LoVo (cell line): ENCODE results near the gene MLPH.

Source experiments
- DNase-seq: peaks from one replicate; pipeline ENCODE4 v3.0.0-alpha.2; 2016; ENCODE audit warnings: low spot score

The MLPH gene

DNA sequence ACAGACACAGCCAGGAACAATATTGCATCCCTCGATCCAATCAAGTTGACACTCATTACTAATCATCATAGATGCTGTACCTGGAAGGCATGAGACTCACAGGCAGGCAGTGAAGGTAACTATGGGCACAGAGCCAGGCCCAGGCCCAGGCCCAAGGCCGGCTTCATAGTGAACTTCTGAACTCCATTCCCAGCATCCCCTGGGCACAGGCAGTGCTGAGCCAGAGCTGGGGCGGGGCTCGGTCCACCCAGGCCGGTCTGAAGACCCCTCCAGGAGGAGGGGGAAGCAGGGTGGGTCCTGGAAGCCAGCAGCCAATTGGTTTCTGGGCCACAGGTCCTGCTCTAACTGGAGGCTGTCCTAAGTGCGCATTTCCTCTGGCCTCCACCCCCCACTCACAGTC, 37.6 kb downstream of the MLPH start:
- no peak for DNase-seq

DNA sequence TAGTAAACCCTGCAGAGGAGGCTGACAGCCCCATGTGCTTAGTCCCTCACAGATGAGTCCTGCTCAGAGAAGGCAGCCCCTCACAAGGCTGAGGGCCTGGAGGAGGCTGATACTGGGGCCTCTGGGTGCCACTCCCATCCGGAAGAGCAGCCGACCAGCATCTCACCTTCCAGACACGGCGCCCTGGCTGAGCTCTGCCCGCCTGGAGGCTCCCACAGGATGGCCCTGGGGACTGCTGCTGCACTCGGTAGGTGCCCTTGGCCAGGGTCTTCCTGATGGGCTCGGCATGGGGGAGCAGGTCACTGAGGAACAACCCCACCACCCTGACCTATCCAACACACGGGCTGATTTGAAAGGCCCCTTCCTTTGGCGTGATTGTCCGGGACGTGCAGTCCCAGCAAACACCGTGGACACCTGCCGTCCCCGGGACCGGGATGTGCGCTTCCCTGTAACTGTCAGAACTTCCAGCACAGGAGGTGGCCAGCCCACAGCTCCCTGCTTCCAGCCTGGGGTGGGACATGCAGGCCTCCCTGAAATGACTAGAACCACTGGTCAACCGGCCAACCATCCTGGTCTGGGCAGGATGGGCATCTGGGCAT, 38.6 kb downstream of the MLPH start:
- no peak for DNase-seq

DNA sequence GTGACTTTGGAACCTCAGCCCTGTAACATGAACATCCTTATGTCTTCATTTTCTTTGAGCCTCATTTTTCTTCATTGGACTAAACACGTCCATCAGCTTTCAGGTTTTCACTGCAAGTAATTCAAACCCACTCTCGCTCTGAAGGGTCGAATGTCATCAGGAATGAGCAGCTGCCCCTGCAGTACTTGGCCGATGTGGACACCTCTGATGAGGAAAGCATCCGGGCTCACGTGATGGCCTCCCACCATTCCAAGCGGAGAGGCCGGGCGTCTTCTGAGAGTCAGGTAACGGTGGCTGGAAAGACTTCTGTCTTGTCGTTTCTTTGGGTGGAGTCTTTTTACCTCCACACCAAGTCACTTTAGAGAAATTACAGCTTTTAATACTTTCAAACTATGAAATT, 40.2 kb downstream of the MLPH start:
- DNase-seq, result no peak

- DNase-seq, result no peak
Observed at GRCh38 chr2:237527766-237528165, 40.7 kb downstream of the MLPH start.

GRCh38 chr2:237529452-237530402, 42.7 kb downstream of the MLPH start:
- DNase-seq, result no peak

GRCh38 chr2:237530472-237531433, 43.7 kb downstream of the MLPH start:
- DNase-seq, result no peak

GRCh38 chr2:237532160-237532559, 45.1 kb downstream of the MLPH start:
- no peak for DNase-seq

DNA sequence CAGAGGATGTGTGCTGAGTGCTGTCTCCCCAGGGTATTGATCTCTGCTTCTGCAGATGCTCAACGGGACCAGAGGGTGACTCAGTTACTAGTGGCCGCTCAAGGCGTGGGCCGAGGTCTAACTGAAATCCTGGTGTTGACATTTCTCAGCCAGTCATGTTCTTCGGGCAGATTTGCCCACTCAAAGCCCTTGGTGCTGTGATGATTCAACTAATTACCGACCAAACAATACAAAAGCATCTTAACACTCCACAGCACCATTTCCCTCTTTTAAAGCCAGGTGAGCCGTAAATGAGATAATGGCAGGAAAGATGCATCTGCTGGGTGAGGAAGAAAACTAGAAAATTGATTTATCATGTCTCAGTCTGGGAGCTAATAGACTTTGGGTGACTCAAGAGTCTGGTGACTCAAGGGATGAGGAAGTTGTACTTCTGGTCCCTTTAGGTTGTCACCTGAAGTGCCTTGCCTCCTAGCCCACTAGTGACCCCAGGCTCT, 46.7 kb downstream of the MLPH start:
- no peak for DNase-seq

GRCh38 chr2:237534380-237534779, 47.3 kb downstream of the MLPH start:
- no peak for DNase-seq

DNA sequence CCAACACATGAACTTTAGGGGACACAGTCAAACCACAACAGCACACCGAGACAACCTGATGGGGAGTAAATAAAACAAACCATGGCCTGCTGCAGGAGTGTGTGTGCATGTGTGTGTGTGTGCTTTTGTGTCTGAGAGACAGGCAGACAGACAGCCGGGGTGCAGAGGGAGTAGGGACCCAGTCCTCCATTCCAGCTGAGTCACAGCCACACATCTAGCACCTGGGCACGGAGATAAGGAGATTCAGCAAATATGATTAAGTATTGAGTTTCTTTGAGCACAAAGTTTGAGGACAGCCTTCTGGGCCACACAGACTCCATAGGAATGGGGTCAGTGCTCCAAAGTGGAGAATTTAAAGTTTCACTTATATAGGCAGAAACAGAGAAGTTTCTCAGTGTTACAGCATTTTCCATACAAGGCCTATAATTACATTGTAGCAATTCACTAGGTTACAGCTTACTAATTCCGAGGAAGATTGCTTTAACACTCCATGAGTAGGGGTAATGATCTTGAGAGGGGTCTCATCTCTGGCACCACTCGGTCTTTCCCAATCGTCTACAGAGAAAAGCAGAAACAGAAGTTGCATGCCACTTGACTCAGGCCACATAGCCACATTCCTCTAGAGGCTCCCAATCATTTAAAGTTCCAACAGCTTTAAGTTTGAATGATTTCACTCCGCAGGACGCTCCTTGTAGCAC, 48.5 kb downstream of the MLPH start:
- no peak for DNase-seq

GRCh38 chr2:237536083-237536415, 49.0 kb downstream of the MLPH start:
- DNase-seq, result no peak

GRCh38 chr2:237536617-237537016, 49.6 kb downstream of the MLPH start:
- DNase-seq, result no peak

GRCh38 chr2:237538001-237538720, 51.1 kb downstream of the MLPH start:
- DNase-seq, result no peak

DNA sequence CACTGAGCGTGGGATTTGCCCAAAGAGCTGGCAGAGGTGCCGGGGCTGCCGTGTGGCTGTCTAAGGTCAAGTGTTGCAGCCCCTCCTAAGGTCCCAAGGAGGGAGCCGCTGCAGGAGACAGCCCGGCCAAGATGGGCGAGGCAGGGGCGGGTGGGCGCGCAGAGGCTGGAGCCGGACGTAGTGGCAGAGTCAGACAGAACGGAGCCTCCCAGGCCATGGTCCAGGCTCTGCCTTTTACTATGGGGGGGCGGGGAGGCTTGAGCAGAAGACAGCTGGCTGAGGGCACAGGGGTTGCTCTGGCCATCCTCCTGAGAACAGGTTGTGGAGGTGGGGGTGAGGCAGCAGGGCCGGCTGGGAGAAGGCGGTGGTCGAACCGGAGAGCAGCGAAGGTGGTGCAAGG, 51.9 kb downstream of the MLPH start:
- no peak for DNase-seq

GRCh38 chr2:237539681-237540080, 52.6 kb downstream of the MLPH start:
- DNase-seq, result no peak

GRCh38 chr2:237540223-237540775, 53.2 kb downstream of the MLPH start:
- no peak for DNase-seq

DNA sequence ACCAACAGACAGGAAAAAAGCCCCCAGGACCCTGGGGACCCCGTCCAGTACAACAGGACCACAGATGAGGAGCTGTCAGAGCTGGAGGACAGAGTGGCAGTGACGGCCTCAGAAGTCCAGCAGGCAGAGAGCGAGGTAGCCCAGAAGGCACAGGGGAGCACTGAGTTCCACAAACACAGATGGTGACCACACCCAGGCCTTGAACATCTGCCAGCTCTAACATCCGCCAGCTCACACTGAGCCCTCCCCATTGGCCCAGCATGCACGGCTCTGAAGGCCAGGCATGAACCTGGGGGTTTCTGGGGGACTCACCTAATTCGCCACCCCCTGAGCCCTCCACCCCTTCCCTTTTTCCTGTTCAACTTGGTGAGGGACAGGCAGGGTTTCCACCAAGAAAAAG, 53.8 kb downstream of the MLPH start:
- peak; percentile 20 for DNase-seq

- DNase-seq, result no peak
Observed at GRCh38 chr2:237541243-237541642, 54.2 kb downstream of the MLPH start.

DNA sequence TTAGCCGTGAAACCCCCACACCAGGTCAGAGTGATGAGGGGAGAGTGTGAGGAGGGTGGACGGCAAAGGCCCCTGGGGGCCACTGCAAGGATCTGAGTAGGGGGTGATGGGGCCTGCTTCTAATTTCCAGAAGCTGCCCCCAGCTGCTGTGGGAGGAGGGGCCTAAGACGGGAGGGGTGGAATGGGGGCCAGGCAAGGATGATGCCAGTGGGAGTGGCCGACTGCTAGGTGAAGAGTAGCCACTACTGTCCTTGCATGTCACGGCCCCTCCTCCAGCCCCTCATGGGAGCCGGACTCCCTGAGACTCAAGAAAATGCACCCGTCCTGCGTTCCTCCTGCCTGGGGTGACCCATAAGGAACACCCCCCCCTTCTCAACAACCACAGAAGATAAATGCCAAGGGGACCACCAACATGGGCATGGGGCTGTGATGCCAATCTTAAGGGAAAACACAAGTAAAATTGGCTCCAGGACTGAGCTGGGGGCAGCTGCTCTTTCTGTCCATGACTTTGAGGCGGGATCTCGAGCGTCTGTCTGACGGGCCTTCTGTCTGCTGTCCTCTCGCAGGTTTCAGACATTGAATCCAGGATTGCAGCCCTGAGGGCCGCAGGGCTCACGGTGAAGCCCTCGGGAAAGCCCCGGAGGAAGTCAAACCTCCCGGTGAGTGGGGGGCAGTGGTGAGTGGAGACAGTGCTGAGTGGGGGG, 55.1 kb downstream of the MLPH start:
- DNase-seq, result no peak
